Measurements from ENCODE around the gene APIP.
"Not testable (repeated sequence)": the region's sequence is repeated elsewhere in the genome, so short reads cannot be mapped to it uniquely, and the experiment has no call there.

APIP gene

GRCh38 chr11:34924714-34925113 is 8.5 kb upstream of the APIP start:
- DNase-seq: no peak

- no peak for DNase-seq
These were observed 5.0 kb upstream of the APIP start for GRCh38 chr11:34921156-34921555.

DNA sequence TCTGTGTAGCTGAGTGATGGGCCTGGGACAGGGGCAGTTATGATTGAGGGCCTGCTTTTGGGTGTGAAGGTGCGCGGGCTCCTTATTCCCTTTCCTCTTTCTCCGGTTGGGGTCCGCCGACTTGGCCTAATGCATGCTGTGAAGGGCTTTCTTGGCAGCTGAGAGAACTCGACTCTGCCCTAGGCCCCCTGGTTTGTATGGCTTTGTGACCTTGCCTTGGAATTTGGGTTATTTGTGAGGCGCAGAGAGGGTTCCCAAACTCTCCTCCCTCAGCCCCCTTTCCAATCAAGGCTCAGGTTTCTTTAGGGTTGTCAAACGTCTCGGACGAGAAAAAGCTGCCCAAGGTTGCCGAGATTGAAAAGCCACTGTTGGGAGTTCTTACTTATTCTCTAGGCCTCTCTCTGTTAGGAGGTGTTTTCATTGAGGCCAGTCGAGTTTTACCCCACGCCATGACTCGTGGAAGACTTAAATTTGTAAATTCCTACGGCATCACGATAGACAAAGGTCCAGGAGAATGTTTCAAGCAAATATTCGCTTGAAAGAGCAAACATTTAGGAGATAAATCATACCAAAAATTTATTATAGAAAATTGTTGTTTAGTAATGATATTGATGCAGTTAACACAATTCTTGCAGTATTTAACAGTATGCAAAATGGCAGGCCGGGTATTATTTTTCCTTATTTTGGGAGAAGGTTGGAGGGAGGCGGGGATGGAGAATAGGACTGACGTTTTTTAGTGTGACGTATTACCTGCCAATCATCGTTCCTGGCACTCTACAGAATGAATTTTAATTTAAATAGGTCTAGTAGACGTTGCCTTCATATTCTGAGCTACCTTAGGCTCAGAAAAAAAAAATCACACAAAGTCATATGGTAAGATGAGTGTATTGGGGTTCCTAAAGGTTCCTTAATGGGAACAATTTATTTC is 928 bp upstream of the APIP start:
- DNase-seq: no peak

DNA sequence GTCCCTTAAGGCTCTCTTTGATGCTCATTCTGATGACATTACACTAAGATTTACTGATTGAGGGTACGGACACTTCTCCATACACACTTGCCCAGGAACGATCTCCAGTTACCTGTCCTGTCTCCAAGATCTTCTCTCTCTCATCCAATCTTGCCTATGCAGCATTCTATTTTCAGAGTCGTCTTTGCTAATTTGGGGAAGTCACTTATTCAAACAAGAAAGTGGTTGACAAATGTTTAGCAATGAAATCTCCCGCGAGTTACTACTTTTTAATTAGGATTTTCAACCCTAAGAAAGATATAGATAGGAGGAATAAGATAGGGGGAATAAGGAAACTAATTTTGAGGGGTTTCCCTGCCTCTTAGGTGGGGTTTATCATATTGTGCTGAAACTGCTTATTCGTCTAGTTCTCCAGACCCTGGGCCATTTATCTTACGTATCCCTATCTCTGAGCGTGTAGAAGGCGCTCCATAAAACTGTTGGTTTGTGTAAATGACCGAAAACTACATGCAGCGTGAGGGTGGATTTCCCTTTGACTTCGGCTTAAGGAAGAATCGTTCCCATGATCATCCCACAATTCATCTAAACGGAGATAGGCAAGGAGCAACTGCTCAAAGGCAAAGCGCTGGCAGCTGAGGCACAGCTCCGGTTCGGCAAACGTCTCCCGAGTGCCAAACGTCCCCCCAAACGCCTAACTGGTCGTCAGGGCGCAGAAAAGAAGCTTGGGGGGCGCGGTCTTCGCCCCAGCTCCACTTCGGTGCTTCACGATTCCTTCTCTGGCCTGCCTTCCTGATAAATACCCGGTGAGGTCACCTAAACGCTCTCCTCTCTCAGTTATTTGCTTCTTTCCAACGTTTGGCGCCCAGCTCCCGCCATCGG is 804 bp downstream of the APIP start:
- peak; percentile 72 for DNase-seq

- not testable (repeated sequence) for DNase-seq
These were observed 2.6 kb downstream of the APIP start for GRCh38 chr11:34913556-34913955.

DNA sequence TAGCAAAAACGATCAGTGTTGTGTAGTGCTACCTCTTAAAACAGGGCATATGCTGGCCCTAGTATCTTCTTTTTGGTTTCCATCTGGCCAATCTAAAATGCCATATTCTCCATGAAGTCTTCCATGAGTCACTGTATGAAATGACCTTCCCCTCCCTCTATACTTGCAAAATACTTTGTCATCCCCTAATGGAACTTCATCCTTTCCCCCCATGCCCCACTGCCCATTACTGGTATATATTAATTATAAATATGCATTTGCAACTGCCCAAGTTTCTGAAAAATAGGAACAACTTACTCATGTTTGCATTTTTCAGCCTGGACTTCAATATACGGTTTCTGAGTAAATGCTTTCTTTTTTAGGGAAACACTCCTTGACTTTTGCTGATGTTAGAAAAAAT is 4.5 kb downstream of the APIP start:
- no peak for DNase-seq

DNA sequence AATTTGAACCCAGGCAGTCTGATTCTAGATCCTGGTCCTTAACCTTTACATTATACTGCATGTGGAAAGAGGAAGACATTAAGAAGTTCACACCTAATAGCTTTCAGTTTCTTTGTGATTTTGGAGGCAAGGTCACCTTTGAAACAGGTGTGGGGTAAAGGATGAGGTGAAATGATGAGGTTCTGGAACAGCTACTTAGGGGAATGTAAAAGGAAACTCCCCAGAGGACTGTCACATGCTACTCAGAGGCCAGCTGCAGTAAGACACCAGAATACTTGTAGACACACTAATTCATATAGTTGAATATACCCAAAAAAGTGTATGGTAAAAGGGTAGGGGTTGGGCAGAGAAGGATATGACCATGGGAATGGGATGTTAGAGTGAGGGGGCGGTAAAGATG is 5.4 kb downstream of the APIP start:
- no peak for DNase-seq

DNA sequence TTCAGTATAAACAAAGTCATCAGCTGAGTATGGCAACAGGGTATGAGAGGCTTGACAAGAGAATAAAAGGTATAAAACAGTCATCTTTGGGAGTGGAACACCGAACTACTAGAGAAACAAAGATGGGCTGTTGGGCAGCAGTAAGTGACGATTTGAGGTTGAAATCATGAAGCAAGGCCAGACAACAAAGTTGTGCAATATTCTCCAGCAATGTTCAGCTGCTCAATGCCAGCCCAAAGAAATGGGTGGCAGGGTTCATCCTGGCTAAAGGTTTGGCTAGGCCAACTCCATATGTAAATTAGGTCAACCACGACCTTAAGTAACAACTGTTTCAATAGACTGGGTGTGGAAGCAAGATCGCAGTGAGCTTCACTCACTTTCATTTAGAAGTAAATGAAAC is 6.2 kb downstream of the APIP start:
- DNase-seq: no peak

- DNase-seq: no peak
These were observed 6.8 kb downstream of the APIP start for GRCh38 chr11:34909415-34909814.

- no peak for DNase-seq
These were observed 8.1 kb downstream of the APIP start for GRCh38 chr11:34907934-34908593.

GRCh38 chr11:34905666-34906065 is 10.5 kb downstream of the APIP start:
- DNase-seq: no peak

DNA sequence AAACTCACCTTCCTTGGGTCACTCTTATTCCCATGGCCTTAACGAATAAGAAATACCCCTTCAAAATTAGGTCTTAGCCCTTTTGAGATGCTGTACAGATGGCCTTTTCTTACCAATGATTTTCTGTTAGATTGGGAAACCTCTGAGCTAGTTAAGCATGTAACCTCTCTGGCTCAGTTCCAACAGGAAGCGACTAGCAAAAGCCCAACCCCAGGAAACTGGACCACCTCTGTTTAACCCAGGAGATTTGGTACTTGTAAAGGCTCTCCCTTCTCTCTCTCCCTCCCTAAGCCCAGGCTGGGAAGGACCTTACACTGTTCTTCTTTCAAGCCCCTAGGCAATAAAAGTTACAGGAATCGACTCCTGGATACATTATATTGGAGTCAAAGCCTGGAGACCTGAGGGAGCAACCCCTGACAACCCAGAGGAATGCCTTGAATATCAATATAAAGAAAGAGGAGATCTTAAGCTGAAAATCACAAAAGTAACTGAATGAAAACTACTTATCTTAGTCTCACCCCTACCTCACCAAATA is 11.7 kb downstream of the APIP start:
- DNase-seq: no peak

- DNase-seq: no peak
These were observed 16.6 kb downstream of the APIP start for GRCh38 chr11:34899633-34900016.

DNA sequence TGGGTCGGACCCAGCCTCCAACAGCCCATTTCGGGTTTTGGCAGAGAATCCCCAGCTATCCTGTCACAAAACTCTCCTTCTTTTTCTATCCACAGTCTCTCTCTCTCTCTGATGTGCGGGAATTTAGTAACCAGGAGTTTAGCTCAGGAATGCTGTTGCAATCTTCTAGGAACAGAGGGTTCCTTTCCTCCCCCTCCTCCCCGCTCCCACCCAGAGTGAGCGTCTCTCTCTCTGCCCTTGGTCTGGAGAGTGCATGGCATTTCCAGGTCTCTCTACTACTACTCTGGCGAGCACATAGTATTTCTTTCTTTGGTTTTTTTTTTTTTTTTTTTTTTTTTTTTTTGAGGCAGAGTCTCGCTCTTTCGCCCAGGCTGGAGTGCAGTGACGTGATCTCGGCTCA is 17.7 kb downstream of the APIP start:
- DNase-seq: no peak

DNA sequence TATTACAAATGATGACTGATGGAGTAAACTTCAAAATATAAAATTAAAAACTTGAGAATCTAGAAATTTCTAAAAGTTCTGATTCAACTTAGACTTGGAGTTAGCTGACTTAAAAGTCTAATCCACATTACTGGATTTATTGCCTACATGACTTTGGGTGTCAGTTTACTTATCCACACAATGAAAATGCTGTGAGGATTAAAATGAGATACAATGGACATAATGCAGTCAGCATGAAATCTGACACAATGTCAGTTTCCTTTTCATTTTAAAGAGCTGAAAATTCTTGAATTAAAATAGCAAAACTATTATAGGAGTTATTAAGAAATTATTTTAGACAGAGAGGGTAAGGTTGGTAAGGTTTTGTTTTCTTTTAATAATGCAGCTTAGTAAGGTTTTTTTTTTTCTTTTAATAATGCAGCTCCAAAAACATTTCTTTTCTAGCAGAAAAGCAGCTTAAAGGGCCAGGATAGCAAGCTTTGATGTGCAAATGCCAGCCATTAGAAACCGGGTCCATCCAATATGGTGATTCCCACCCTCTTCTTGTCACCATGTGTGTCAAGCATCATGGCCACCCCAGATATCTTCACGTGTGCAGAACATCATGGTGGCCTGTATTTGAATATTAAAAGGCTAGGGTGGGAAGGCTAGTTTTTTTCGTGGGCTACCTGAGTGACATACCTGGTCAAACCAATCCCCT is 18.9 kb downstream of the APIP start:
- no peak for DNase-seq

GRCh38 chr11:34896191-34896590 is 20.0 kb downstream of the APIP start:
- DNase-seq: not testable (repeated sequence)

GRCh38 chr11:34893416-34893815 is 22.8 kb downstream of the APIP start:
- no peak for DNase-seq

DNA sequence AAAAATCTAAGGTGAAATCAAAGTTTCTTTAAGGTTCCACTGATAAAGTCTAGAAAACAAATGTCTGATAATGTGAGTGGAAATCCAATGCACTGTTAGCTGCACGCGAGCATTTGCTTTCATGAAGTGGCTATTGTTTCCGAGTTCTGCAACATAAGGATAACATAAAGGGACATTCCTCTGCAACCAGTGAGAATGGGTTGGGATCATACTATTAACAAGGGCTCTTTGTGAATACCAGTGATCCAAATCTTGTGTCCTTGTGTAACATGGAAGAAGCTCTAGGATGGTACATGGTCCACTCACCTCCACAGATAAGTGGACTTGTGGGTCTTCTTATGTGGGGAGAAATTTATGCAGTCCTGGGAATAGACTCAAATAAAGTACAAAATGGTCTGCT is 24.6 kb downstream of the APIP start:
- DNase-seq: no peak

DNA sequence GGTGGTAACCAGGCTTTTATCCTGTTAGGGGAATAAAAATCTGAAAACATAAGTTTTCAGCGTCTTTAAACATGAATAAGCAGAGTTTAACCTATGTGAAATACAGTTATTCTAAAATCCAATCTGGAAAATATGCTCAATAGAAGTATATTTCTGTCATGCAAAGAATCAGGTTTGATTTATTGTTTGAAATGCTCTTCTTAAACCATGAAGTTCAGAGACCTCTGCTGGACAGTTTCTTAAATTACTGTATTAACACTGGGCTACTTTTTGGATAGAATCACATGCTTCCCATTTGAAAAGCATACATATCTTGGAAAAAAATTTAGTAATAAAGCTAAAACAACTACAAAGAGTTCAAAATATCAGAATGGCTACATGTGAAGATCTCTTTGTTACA is 25.4 kb downstream of the APIP start:
- peak; percentile 68 for DNase-seq

- no peak for DNase-seq
These were observed 26.1 kb downstream of the APIP start for GRCh38 chr11:34890089-34890488.

- DNase-seq: no peak
These were observed 28.9 kb downstream of the APIP start for GRCh38 chr11:34887260-34887659.

DNA sequence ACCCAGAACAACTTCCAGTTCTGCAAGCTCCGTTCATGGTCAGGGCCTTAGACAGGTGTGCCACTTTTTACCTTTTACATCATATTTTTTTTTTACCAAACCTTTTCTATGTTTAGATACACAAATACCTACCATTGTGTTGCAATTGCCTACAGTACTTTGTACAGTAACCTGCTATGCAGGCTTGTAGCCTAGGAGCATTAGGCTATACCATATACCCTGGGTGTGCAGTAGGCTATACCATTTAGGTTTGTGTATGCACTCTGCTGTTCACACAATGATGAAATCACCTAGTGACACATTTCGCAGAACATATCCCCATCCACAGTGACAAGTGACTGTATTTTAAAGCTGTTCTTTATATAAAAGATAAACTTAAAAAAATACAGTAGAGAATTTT is 29.6 kb downstream of the APIP start:
- no peak for DNase-seq

DNA sequence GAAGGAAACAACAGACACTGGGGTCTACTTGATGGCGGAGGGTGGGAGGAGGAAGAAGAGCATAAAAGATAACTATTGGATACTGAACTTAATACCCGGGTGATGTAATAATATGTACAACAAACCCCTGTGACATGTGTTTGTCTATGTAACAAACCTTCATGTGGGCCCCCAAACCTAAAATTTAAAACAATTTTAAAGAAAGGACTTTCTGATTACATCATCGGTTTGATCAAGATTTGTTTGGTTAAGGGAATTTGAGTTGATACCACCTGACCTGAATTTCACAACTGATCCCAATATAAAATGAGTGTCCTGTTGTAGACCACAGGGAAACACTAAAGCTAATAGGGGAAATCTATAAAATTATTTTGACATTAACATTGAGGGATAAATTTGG is 34.3 kb downstream of the APIP start:
- DNase-seq: no peak

Data from NCI-H526 treated with DMSO at 0.1 percent for 48 hours (cell line).